Measurements from ENCODE around the gene CPLX1. TPM values are rescaled to one million over a fixed set of nuclear protein-coding genes. Genes with fewer than 3 reads are reported as not detected.

CPLX1 gene
- total RNA-seq, 1 experiment from 2014 or later = 2.7 TPM

GRCh38 chr4:823761-824460 is 2.0 kb downstream of the CPLX1 start:
- no TSS peak for BruUV-seq (replicated peaks)
- Mint-ChIP-seq H3K9me3 (ENCODE audit: unreplicated experiment) (no peaks in the 10 kb centered on the region), H3K4me3 (ENCODE audit: unreplicated experiment) (no peak overlapping the region), H3K36me3 (ENCODE audit: insufficient read depth, unreplicated experiment) (no peaks in the 10 kb centered on the region), H3K27ac (ENCODE audit: low read depth, unreplicated experiment) (no peak overlapping the region), H3K27me3 (ENCODE audit: insufficient read depth, unreplicated experiment) (peaks cover 32% of the 10 kb centered on the region), H3K4me1 (ENCODE audit: insufficient read depth, unreplicated experiment) (peaks cover 7% of the 10 kb centered on the region)
- no peak for DNase-seq (ENCODE audit: unreplicated experiment)
- no peak for TF ChIP-seq CTCF (IDR thresholded peaks at IDR 0.05; ENCODE audit: unreplicated experiment)
- intact Hi-C loops (cut with micrococcal nuclease) = no loop called here
- POLR2A ChIA-PET = no interaction called here
- CTCF ChIA-PET = interaction anchor here (0.6 to 0.7 kb wide), 2 partner anchors 27 to 262 kb away, joined by 3 read pairs; no protein-coding TSS in a partner anchor

GRCh38 chr4:823176-823760 is 2.7 kb downstream of the CPLX1 start:
- ChIA-PET POLR2A (no interaction called here), CTCF (interaction anchor here (0.7 kb wide), 1 partner anchor 28 kb away, joined by 3 read pairs; no protein-coding TSS in a partner anchor)
- Mint-ChIP-seq H3K36me3 (ENCODE audit: insufficient read depth, unreplicated experiment) (no peaks in the 10 kb centered on the region), H3K27me3 (ENCODE audit: insufficient read depth, unreplicated experiment) (peaks cover 28% of the 10 kb centered on the region), H3K9me3 (ENCODE audit: unreplicated experiment) (no peaks in the 10 kb centered on the region), H3K27ac (ENCODE audit: low read depth, unreplicated experiment) (no peak overlapping the region), H3K4me1 (ENCODE audit: insufficient read depth, unreplicated experiment) (peaks cover 6% of the 10 kb centered on the region), H3K4me3 (ENCODE audit: unreplicated experiment) (no peak overlapping the region)
- BruUV-seq (replicated peaks) = no TSS peak
- TF ChIP-seq CTCF (IDR thresholded peaks at IDR 0.05; ENCODE audit: unreplicated experiment) = no peak
- no peak for DNase-seq (ENCODE audit: unreplicated experiment)
- intact Hi-C loops (cut with micrococcal nuclease) = no loop called here

- ChIA-PET POLR2A (no interaction called here), CTCF (no interaction called here)
- H3K4me1 Mint-ChIP-seq (ENCODE audit: insufficient read depth, unreplicated experiment) = no peaks in the 10 kb centered on the region
- H3K27me3 Mint-ChIP-seq (ENCODE audit: insufficient read depth, unreplicated experiment) = peaks cover 21% of the 10 kb centered on the region
- no TSS peak for BruUV-seq (replicated peaks)
- no peaks in the 10 kb centered on the region for H3K36me3 Mint-ChIP-seq (ENCODE audit: insufficient read depth, unreplicated experiment)
- H3K27ac Mint-ChIP-seq (ENCODE audit: low read depth, unreplicated experiment) = no peak overlapping the region
- no peak overlapping the region for H3K4me3 Mint-ChIP-seq (ENCODE audit: unreplicated experiment)
- intact Hi-C loops (cut with micrococcal nuclease) = no loop called here
- TF ChIP-seq CTCF (IDR thresholded peaks at IDR 0.05; ENCODE audit: unreplicated experiment) = no peak
- H3K9me3 Mint-ChIP-seq (ENCODE audit: unreplicated experiment) = no peaks in the 10 kb centered on the region
- no peak for DNase-seq (ENCODE audit: unreplicated experiment)
Measured at GRCh38 chr4:822361-823175, 3.4 kb downstream of the CPLX1 start.

GRCh38 chr4:821631-822030 is 4.3 kb downstream of the CPLX1 start:
- ChIA-PET POLR2A (no interaction called here), CTCF (no interaction called here)
- no peak for DNase-seq (ENCODE audit: unreplicated experiment)
- Mint-ChIP-seq H3K9me3 (ENCODE audit: unreplicated experiment) (no peaks in the 10 kb centered on the region), H3K4me1 (ENCODE audit: insufficient read depth, unreplicated experiment) (no peaks in the 10 kb centered on the region), H3K4me3 (ENCODE audit: unreplicated experiment) (no peak overlapping the region), H3K27me3 (ENCODE audit: insufficient read depth, unreplicated experiment) (peaks cover 21% of the 10 kb centered on the region), H3K27ac (ENCODE audit: low read depth, unreplicated experiment) (no peak overlapping the region), H3K36me3 (ENCODE audit: insufficient read depth, unreplicated experiment) (no peaks in the 10 kb centered on the region)
- no TSS peak for BruUV-seq (replicated peaks)
- no peak for TF ChIP-seq CTCF (IDR thresholded peaks at IDR 0.05; ENCODE audit: unreplicated experiment)
- intact Hi-C loops (cut with micrococcal nuclease) = no loop called here

All from MCF 10A (cell line).